ENCODE measurements around the gene PTGDR. TPM values are rescaled to one million over a fixed set of nuclear protein-coding genes. Genes with fewer than 3 reads are reported as not detected.
A peak's percentile ranks its signal among the peaks of the same experiment; 100 is the strongest.

The PTGDR gene
- total and polyA plus RNA-seq, 12 donors, result 0.06 to 3.5 (median 0.47) TPM; not detected in 2

GRCh38 chr14:52271538-52271937, 4.0 kb downstream of the PTGDR start:
- no peaks in the 10 kb centered on the region for H3K9me3 ChIP-seq (replicated peaks in 1 of 3)
- peaks cover 0 to 6% of the 10 kb centered on the region in 2 donors for H3K4me1 ChIP-seq (replicated peaks in 1 of 2)
- H3K27ac ChIP-seq, result no peak overlapping the region
- no peak for TF ChIP-seq CTCF (IDR thresholded peaks at IDR 0.05)
- no peak for TF ChIP-seq POLR2A (IDR thresholded peaks at IDR 0.05)
- H3K36me3 ChIP-seq (replicated peaks in 1 of 2), result no peaks in the 10 kb centered on the region
- 70 to 89% (median 79%) methylated on average over 1 of the region's 1 CpG for WGBS, 4 donors
- peaks cover 26% of the 10 kb centered on the region for H3K27me3 ChIP-seq
- intact Hi-C loops (cut with DNase I), result no loop called here
- no peak overlapping the region for H3K4me3 ChIP-seq
- no peak for DNase-seq

GRCh38 chr14:52272375-52272774, 4.9 kb downstream of the PTGDR start:
- WGBS, 4 donors, result 48 to 84% (median 59%) methylated on average over 3 of the region's 3 CpGs
- peak in 1 of 7 donors; percentile 19 for DNase-seq
- TF ChIP-seq POLR2A (IDR thresholded peaks at IDR 0.05), result no peak
- TF ChIP-seq CTCF (IDR thresholded peaks at IDR 0.05), result peak in 3 of 6 experiments; percentile 18 to 30 (median 28)
- Histone ChIP-seq H3K9me3 (replicated peaks in 1 of 3) (no peaks in the 10 kb centered on the region), H3K36me3 (replicated peaks in 1 of 2) (no peaks in the 10 kb centered on the region), H3K4me3 (no peak overlapping the region), H3K4me1 (replicated peaks in 1 of 2) (peaks cover 0 to 6% of the 10 kb centered on the region in 2 donors), H3K27ac (no peak overlapping the region), H3K27me3 (peaks cover 21% of the 10 kb centered on the region)
- intact Hi-C loops (cut with DNase I), result no loop called here

GRCh38 chr14:52275372-52275771, 7.9 kb downstream of the PTGDR start:
- no peak for TF ChIP-seq POLR2A (IDR thresholded peaks at IDR 0.05)
- TF ChIP-seq CTCF (IDR thresholded peaks at IDR 0.05), result no peak
- Histone ChIP-seq H3K4me1 (replicated peaks in 1 of 2) (peaks cover 0 to 6% of the 10 kb centered on the region in 2 donors), H3K4me3 (no peak overlapping the region), H3K27ac (no peak overlapping the region), H3K27me3 (peaks cover 3% of the 10 kb centered on the region), H3K9me3 (replicated peaks in 1 of 3) (no peaks in the 10 kb centered on the region), H3K36me3 (replicated peaks in 1 of 2) (no peaks in the 10 kb centered on the region)
- WGBS, 4 donors, result 48 to 65% (median 53%) methylated on average over 3 of the region's 3 CpGs
- DNase-seq, result no peak
- intact Hi-C loops (cut with DNase I), result no loop called here

GRCh38 chr14:52277552-52277951, 10.1 kb downstream of the PTGDR start:
- Histone ChIP-seq H3K27ac (no peak overlapping the region), H3K4me1 (replicated peaks in 1 of 2) (peaks cover 0 to 6% of the 10 kb centered on the region in 2 donors), H3K9me3 (replicated peaks in 1 of 3) (no peaks in the 10 kb centered on the region), H3K4me3 (no peak overlapping the region), H3K27me3 (no peaks in the 10 kb centered on the region), H3K36me3 (replicated peaks in 1 of 2) (no peaks in the 10 kb centered on the region)
- 77 to 89% (median 86%) methylated on average over 4 of the region's 4 CpGs for WGBS, 4 donors
- intact Hi-C loops (cut with DNase I), result no loop called here
- TF ChIP-seq POLR2A (IDR thresholded peaks at IDR 0.05), result no peak
- no peak for DNase-seq

DNA sequence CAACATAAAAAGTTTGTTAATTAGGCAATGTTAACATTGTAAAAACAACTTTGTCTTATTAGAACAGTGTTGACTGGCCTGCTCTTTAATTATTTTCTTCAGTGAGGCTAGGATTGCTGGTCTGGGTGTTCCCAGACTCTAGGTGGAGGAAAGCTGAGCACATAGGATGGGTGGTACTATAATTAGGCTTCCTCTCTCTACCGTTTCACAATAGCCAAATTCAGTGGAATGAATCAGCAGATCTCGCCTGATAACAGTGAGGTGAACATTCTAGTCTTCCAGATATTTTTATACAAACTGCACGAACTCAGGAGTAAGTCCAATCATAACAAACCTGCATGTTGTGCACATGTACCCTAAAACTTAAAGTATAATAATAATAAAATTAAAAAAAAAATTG, 11.9 kb downstream of the PTGDR start:
- Histone ChIP-seq H3K27ac (no peak overlapping the region), H3K9me3 (replicated peaks in 1 of 3) (no peaks in the 10 kb centered on the region), H3K36me3 (replicated peaks in 1 of 2) (no peaks in the 10 kb centered on the region), H3K27me3 (no peaks in the 10 kb centered on the region), H3K4me1 (replicated peaks in 1 of 2) (peaks cover 0 to 6% of the 10 kb centered on the region in 2 donors), H3K4me3 (no peak overlapping the region)
- DNase-seq, result no peak
- WGBS, 4 donors, result 10 to 21% (median 18%) methylated on average over 3 of the region's 3 CpGs
- intact Hi-C loops (cut with DNase I), result no loop called here
- TF ChIP-seq CTCF (IDR thresholded peaks at IDR 0.05) (no peak), POLR2A (IDR thresholded peaks at IDR 0.05) (no peak)
